Astrocyte (in vitro differentiated cells and primary cell): ENCODE data around the gene TEDC1. TPM values are rescaled to one million over a fixed set of nuclear protein-coding genes. Genes with fewer than 3 reads are reported as not detected.
A peak's percentile ranks its signal among the peaks of the same experiment; 100 is the strongest.

Experiments
- DNase-seq: peaks from one replicate; pipeline ENCODE4 v3.0.0-alpha.2; 2010; ENCODE audit warnings: low read depth
- FAIRE-seq: peaks from 2 replicates; lab custom pipeline; 2011; peaks lifted over from hg19 to GRCh38; lab: Jason Lieb, UNC
- H2AFZ ChIP-seq: 2 replicates; pipeline ENCODE4 v1.6.0; 2012; ENCODE audit warnings: low read depth, low read length, inconsistent platforms
- H3K27ac ChIP-seq: 2 replicates; pipeline ENCODE4 v1.5.1; 2011; ENCODE audit warnings: low read depth, low read length, inconsistent platforms
- H3K27me3 ChIP-seq: 2 replicates; pipeline ENCODE4 v1.6.0; 2011; ENCODE audit warnings: low read length, inconsistent platforms; ENCODE audit not compliant: insufficient read depth
- H3K36me3 ChIP-seq: 2 replicates; pipeline ENCODE4 v1.5.1; 2011; ENCODE audit warnings: low read length, inconsistent platforms; ENCODE audit not compliant: insufficient read depth
- H3K4me1 ChIP-seq: 2 replicates; pipeline ENCODE4 v1.5.1; 2011; ENCODE audit warnings: low read length, inconsistent platforms; ENCODE audit not compliant: insufficient read depth
- H3K4me2 ChIP-seq: 2 replicates; pipeline ENCODE4 v1.6.0; 2012; ENCODE audit warnings: low read length, inconsistent platforms
- H3K4me3 ChIP-seq: 2 replicates; pipeline ENCODE4 v1.5.1; 2011; ENCODE audit warnings: low read depth, mild to moderate bottlenecking, low read length, inconsistent platforms; ENCODE audit not compliant: insufficient read depth
- H3K79me2 ChIP-seq: 2 replicates; pipeline ENCODE4 v1.6.0; 2012; ENCODE audit warnings: mild to moderate bottlenecking, low read length, inconsistent platforms; ENCODE audit not compliant: insufficient read depth
- H3K9ac ChIP-seq: 2 replicates; pipeline ENCODE4 v1.6.0; 2012; ENCODE audit warnings: mild to moderate bottlenecking, low read length, inconsistent platforms
- H3K9me3 ChIP-seq: 2 replicates; pipeline ENCODE4 v1.5.1; 2012; ENCODE audit warnings: low read depth, mild to moderate bottlenecking, low read length, inconsistent platforms; ENCODE audit not compliant: insufficient read depth
- H4K20me1 ChIP-seq: 2 replicates; pipeline ENCODE4 v1.6.0; 2012; ENCODE audit warnings: low read length, inconsistent platforms; ENCODE audit not compliant: insufficient read depth
- H3K27ac Mint-ChIP-seq: one replicate; pipeline ENCODE4 v1.8.0; 2021; ENCODE audit warnings: mild to moderate bottlenecking, mixed read lengths; ENCODE audit not compliant: unreplicated experiment
- H3K27me3 Mint-ChIP-seq: one replicate; pipeline ENCODE4 v1.8.0; 2021; ENCODE audit warnings: low read depth, mixed read lengths; ENCODE audit not compliant: unreplicated experiment
- H3K36me3 Mint-ChIP-seq: one replicate; pipeline ENCODE4 v1.8.0; 2021; ENCODE audit warnings: low read depth, mixed read lengths; ENCODE audit not compliant: unreplicated experiment
- H3K4me1 Mint-ChIP-seq: one replicate; pipeline ENCODE4 v1.8.0; 2021; ENCODE audit warnings: low read depth, mixed read lengths; ENCODE audit not compliant: unreplicated experiment
- H3K4me3 Mint-ChIP-seq: one replicate; pipeline ENCODE4 v1.8.0; 2021; ENCODE audit warnings: mild to moderate bottlenecking, moderate library complexity, mixed read lengths; ENCODE audit not compliant: unreplicated experiment
- H3K9me3 Mint-ChIP-seq: one replicate; pipeline ENCODE4 v1.8.0; 2021; ENCODE audit warnings: mild to moderate bottlenecking, mixed read lengths; ENCODE audit not compliant: unreplicated experiment
- EZH2 ChIP-seq: IDR thresholded peaks from 2 replicates; pipeline ENCODE4 v1.6.1; 2012; ENCODE audit warnings: mild to moderate bottlenecking, low read length, inconsistent platforms; ENCODE audit not compliant: insufficient read depth
- total RNA-seq: library from RNA; stranded (reverse); gene quantifications from 2 replicates; pipeline ENCODE4 v1.2.1, GENCODE V29; 2021
- TF ChIP-seq, protein P1 (sequence below): IDR thresholded peaks from 2 replicates; pipeline ENCODE4 v1.5.1; 2011; ENCODE audit warnings: low read depth, mild to moderate bottlenecking, inconsistent platforms, low read length, moderate library complexity; ENCODE audit not compliant: insufficient read depth

Gene TEDC1
- total RNA-seq, 1 donor from 2014 or later = 5.5 TPM

DNA sequence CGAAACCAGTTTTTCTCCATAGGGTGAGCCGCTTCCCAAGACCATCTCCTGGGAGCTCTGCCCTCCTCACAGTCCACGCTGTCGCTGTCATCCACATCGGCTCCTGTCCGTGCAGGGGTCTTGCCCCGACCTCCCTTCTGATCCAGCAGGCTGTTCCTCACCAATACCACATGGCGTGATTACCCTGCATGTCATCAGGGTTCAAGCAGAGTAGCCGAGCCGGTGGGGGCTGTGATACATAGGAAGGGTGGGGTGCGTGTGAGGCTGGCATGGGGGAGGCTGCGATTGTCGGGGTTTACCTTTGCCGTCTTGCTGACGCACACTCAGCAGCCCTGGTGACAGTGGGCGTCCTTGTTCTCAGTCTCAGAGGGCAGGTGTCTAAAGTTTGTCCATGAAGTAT, 17.0 kb downstream of the TEDC1 start:
- DNase-seq (no peak), FAIRE-seq (no peak)
- no peaks in the 10 kb centered on the region for H3K9me3 ChIP-seq
- Mint-ChIP-seq H3K36me3 (no peaks in the 10 kb centered on the region), H3K9me3 (peaks cover 2% of the 10 kb centered on the region), H3K27ac (no peak overlapping the region), H3K4me3 (no peak overlapping the region), H3K27me3 (peaks cover 42% of the 10 kb centered on the region), H3K4me1 (no peaks in the 10 kb centered on the region)
- no peak overlapping the region for H2AFZ ChIP-seq
- no peak for TF ChIP-seq EZH2
- TF ChIP-seq, protein P1, sequence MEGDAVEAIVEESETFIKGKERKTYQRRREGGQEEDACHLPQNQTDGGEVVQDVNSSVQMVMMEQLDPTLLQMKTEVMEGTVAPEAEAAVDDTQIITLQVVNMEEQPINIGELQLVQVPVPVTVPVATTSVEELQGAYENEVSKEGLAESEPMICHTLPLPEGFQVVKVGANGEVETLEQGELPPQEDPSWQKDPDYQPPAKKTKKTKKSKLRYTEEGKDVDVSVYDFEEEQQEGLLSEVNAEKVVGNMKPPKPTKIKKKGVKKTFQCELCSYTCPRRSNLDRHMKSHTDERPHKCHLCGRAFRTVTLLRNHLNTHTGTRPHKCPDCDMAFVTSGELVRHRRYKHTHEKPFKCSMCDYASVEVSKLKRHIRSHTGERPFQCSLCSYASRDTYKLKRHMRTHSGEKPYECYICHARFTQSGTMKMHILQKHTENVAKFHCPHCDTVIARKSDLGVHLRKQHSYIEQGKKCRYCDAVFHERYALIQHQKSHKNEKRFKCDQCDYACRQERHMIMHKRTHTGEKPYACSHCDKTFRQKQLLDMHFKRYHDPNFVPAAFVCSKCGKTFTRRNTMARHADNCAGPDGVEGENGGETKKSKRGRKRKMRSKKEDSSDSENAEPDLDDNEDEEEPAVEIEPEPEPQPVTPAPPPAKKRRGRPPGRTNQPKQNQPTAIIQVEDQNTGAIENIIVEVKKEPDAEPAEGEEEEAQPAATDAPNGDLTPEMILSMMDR = no peak
- H3K4me2 ChIP-seq = no peak overlapping the region
- peaks cover 11% of the 10 kb centered on the region for H3K27me3 ChIP-seq
- no peaks in the 10 kb centered on the region for H4K20me1 ChIP-seq
- H3K9ac ChIP-seq = no peak overlapping the region
- no peak overlapping the region for H3K27ac ChIP-seq
- no peak overlapping the region for H3K4me3 ChIP-seq
- H3K4me1 ChIP-seq = no peaks in the 10 kb centered on the region
- no peaks in the 10 kb centered on the region for H3K79me2 ChIP-seq
- no peaks in the 10 kb centered on the region for H3K36me3 ChIP-seq

DNA sequence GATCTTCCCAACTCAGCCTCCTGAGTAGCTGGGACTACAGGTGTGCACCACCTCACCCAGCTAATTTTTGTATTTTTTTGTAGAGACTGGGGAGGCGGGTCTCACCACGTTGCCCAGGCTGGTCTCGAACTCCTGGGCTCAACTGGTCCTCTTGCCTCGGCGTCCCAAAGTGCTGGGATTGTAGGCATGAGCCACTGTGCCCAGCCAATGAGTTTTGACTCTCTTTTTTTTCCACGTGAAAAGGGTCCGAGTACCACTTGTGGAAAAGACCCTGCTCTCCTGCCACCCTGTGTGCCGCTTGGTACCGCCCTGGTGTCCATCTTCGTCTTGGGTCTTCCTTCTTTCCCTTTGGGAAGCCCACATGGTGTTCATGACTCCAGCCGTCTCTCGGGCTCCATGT, 17.6 kb downstream of the TEDC1 start:
- no peak overlapping the region for H3K27ac ChIP-seq
- H3K4me2 ChIP-seq = no peak overlapping the region
- H3K9me3 ChIP-seq = no peaks in the 10 kb centered on the region
- H3K9me3 Mint-ChIP-seq = peaks cover 2% of the 10 kb centered on the region
- no peaks in the 10 kb centered on the region for H4K20me1 ChIP-seq
- no peaks in the 10 kb centered on the region for H3K36me3 Mint-ChIP-seq
- TF ChIP-seq, protein P1 = no peak
- TF ChIP-seq EZH2 = no peak
- no peaks in the 10 kb centered on the region for H3K79me2 ChIP-seq
- H3K4me3 ChIP-seq = no peak overlapping the region
- peaks cover 11% of the 10 kb centered on the region for H3K27me3 ChIP-seq
- H3K4me1 Mint-ChIP-seq = no peaks in the 10 kb centered on the region
- no peak overlapping the region for H3K27ac Mint-ChIP-seq
- H3K4me3 Mint-ChIP-seq = no peak overlapping the region
- H2AFZ ChIP-seq = no peak overlapping the region
- no peaks in the 10 kb centered on the region for H3K36me3 ChIP-seq
- H3K4me1 ChIP-seq = no peaks in the 10 kb centered on the region
- H3K27me3 Mint-ChIP-seq = peaks cover 41% of the 10 kb centered on the region
- DNase-seq (no peak), FAIRE-seq (no peak)
- H3K9ac ChIP-seq = no peak overlapping the region

DNA sequence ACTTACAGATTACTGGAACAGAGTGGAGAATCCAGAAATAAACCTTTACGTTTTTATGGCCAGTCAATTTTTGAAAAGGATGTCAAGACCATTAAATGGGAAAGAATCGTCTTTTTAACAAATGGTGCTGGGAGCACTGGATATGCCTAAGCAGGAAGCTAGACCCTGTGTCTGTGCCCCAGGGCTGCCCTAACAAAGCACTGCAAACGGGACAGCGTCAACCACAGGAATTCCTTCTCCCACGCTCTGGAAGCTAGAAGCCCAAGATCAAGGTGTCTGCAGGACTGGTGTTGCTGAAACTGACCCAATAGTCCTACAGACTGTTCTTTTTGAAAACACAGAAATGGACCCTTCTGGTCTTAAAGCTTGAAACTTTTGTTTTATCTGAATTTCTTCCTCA, 26.1 kb downstream of the TEDC1 start:
- Mint-ChIP-seq H3K9me3 (peaks cover 8% of the 10 kb centered on the region), H3K27me3 (peaks cover 53% of the 10 kb centered on the region), H3K36me3 (no peaks in the 10 kb centered on the region), H3K4me1 (peaks cover 3% of the 10 kb centered on the region), H3K4me3 (no peak overlapping the region), H3K27ac (no peak overlapping the region)
- no peak overlapping the region for H3K4me2 ChIP-seq
- no peak overlapping the region for H2AFZ ChIP-seq
- no peak for FAIRE-seq
- H3K27me3 ChIP-seq = peaks cover 2% of the 10 kb centered on the region
- H3K36me3 ChIP-seq = no peaks in the 10 kb centered on the region
- H3K4me1 ChIP-seq = no peaks in the 10 kb centered on the region
- DNase-seq = peak; percentile 5
- no peak overlapping the region for H3K9ac ChIP-seq
- H3K4me3 ChIP-seq = no peak overlapping the region
- H4K20me1 ChIP-seq = no peaks in the 10 kb centered on the region
- H3K9me3 ChIP-seq = no peaks in the 10 kb centered on the region
- no peak for TF ChIP-seq EZH2
- TF ChIP-seq, protein P1 = no peak
- H3K79me2 ChIP-seq = no peaks in the 10 kb centered on the region
- H3K27ac ChIP-seq = no peak overlapping the region
